ENCODE data around the gene LRGUK.
A peak's percentile ranks its signal among the peaks of the same experiment; 100 is the strongest.

The LRGUK gene

DNA sequence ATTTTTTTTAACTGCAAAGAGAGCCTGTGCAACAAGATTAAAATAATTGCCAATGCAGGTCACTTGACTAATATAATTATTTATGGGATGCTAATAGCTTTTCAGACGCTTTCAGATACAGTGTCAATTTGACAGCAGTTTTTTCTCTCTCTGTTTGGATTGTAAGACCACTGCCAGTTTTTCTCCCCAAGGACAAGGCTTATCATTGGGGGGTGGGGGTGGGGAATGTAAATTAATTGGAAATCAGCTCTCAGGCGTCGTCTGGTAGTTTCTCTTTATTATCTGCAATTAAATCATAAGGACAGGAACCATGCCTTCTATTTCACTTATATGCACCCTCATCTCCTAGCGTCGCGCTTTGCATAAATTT is 559 bp upstream of the LRGUK start:
- DNase-seq, result no peak

DNA sequence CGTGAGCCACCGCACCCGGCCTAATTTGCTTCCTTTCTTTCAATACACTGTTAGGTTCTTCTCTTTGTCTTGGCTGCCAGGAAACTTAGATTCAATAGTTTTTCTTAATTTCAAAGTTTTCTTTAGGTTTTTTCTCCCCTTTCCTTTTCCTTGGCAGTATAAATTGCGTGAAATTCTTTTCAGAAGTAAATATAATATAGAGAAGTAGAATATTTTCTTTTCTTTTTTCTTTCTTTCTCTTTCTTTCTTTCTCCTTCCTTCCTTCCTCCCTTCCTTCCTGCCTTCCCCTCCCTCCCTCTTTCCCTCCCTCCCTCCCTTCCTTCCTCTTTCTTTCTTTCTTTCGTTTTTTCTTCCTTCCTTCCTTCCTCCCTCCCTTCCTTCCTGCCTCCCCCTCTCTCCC is 1.7 kb downstream of the LRGUK start:
- DNase-seq, result no peak

DNA sequence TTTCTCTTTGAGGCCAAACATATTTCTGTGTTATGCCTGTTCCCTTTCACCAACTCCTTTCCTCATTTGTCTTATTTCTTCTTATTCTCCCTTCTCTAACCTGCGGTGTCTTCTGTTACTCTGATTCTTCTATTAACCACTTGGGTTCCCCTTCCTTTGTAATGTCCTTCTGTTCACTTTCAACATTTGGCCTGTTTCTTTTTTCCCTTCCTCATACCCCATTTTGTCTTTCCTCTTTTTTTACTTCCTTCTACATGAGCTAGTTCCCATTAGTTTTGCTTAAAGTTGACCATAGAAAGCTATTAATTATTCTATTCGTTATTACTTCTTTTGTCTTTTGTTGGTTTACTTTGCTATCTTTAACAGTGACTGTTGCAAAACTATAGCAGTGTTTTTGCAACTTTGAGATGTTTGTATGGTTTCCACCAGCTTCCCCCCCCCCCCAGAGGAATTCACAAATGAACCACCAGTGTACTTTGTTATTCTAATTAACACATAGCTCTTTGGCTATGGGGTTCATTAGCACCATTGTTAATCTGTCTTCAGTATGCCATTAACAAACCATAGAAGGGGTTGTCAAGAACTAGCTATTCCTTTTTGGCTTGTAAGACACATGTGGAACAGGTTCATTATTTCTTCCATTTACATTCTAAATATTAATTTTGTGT is 2.9 kb downstream of the LRGUK start:
- no peak for DNase-seq

DNA sequence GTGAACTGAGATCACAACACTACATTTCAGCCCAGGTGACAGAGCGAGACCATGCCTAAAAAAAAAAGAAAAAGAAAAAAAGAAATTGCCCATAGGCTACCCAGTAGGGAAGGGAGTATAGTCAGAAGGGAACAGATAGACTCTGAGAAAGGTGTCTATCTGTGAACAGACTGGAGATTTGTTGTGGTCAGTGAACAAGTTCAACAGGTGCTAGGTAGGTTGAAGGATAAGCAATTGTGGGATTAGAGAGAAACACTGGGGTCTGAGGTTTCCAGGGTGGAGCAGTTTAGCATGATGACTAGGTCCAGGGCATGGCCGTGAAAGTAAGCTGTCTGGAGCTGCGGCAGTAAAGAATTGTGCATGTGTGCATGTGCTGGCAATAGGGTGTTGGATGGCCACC is 6.9 kb downstream of the LRGUK start:
- DNase-seq, result no peak

DNA sequence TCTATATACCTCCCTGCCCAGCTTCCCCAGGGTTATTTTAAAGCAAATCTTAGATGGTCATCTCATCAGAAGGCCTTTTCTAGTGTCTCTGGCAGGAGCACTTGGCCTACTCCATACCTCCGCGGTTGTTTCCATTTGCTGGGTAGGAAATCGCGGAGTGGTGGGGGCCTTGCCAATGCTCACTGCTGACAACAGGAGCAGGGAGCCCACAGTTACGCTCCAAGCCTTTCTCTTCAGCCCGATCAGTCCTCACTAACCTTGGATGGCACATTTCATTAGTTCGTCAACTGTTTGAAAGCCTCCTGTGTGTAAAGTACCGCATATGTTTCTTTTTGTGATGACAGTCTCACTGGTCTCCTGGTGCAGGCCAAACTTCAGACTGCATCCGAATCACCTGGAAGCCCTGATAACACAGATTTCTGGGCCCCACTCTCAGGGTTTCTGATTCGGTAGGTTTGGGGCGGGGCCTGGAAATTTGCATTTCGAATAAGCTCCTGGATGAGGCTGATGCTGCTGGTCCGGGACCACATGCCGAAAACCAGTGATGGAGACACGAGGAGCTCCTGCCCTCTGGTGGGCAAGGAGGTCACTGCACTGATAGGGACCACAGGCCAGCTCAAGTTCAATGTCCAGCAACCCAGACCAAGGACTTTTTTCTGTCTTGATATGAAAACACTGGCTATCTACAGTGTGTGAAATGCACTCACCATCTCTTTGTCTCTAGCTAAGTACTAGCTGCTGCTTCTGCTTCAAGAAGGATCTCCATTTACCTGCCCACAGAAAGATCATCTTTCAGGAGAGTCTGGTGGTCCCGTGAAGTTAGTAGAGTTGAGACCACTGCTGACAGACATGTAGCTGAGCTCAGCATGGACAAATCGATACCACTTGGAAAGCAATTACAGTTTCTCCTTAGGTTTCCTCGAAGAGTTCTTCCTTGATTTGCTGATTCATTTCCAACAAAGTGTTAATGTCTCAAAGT is 14.0 kb downstream of the LRGUK start:
- DNase-seq, result peak; percentile 38

DNA sequence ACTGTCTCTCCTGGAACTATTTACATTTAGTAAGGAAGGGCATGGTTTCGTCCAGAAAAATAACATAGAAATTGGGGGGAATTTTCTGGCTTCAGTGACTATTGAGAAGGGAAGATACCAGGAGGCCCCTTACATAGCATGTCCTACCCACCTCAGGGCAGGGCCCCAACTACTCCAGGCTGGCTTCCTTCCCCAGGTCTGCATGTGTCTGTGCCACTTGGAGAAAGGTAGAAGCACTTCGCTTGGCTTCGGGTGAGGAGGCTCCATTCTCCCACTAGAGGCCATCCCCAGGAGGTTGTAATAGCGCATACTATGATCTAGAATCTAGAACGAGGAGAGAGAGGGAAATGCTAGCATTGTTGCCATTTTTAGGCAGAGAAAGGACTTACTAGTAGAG is 14.7 kb downstream of the LRGUK start:
- no peak for DNase-seq

DNA sequence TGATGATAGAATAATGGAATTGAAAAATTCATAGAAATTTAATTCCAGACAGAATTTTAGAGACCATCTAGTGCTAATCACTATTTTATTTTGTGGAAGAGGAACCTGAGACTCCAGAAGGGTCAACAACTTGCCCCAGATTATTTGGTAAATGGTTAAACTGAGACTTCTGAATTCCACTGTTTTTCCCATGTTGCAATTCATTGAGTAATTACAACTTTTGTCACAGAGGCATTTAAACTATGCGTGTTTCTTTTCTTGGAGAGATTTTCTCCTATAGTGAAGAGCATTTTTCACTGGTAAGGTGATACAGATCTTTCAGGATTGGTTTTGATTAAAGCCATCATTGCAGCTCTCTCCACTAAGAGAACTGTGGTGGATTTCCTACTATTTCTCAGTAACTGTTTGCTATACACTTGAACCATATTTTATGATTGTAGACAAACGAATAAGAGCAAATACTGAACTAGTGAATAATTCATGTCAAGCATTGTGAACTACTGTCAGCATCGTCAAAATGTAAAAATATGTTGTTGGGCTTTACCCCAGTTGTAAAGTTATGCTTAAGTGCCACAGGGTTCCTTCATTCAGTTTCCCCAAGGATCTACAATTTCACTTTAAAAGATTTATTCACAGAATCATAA is 26.5 kb downstream of the LRGUK start:
- DNase-seq, result no peak

DNA sequence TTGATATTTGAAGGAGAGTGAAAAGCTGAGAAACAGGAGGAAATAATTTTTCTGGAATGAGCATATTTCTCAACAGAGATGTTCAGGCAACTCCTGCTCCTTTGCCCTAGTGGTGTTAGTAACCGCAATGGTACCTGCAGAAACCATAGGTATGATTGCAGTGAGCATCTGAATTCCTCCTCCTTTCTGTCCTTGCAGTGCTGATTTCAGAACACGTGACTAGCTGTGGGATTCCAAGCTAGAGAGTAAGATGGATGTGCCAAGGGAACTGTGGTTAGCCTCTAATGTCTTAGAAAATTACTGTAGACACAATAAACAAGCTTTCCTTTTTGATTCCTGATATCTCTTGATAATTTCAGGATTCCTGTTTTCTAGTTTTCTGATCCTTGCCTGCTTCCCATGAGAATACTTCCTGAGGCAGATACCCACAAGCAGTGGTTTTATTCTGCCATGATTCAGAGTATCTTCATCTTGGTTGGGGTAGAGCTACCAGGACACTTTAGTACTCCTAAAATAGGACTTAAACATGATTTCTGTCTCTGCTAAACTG is 27.5 kb downstream of the LRGUK start:
- DNase-seq, result no peak

DNA sequence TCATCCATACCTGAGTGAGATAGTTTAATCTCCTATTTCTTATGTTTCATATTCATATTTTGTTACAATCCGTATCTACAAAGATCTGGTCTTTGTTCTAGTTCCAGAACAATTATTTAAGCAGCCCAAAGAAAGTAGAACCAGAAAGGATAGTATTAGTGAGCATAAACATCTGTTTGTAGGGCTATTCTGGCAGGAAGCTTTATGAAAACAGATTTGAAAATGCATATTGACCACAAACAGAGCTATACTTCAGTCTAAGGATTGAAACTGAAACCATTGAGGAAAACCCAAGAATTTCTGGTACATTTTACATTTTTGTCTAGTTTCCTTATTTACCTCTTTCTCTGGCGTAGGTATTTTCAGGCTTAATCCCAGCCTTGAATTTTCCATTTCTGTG is 28.1 kb downstream of the LRGUK start:
- DNase-seq, result no peak

DNA sequence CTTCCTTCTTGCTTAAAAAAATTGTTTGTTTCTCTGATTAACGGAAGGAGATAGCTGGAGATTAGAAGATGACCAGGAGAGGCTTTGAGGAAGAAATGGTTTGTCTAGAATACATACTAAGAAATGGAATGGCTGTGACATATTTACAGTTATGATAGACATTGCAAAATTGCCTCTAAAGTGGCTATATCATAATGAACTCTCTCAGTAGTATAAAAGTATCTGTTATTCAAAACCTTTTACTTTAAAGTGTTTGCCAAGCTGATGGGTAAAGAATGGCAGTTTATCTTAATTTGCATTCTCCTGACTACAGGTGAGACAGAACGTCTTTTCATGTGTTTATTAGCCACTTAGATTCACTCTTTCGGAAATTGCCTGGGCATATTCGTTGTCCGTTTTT is 28.7 kb downstream of the LRGUK start:
- DNase-seq, result no peak

DNA sequence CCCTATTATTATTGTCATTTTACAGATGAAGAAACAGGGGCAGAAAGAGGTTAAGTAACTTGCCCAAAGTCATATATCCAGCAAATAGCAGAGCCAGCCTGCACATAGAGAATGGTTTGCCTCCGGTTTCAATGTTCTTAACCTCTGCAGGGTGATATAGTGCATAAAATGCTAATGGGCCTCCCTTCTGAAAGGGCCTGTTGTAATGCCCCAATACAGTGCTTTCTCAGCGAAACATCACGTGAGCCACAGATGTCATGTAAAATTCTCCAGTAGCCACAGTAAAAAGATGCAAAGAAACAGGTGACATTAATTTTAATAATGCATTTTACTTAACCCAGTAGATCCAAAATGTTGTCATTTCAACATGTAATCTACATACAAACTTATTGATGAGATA is 38.1 kb downstream of the LRGUK start:
- no peak for DNase-seq

DNA sequence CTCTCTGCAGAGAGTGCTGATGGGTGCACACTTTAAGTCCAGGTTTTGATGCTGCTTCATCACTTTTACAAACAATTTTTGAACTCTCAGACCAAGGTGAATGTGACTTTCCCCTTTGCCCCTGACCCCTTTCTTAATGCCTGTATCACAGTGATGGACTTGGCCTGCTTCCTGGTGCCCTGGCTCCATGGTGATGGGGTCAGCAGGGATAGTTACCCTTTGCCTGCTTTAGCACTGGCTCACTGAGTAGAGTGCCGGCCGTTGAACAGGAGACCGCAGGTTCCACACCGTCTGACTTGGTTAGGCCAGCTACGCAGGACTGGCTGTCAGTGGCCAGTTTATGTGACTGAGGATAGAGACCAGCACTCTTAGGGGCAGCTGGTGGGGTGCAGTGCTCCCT is 40.1 kb downstream of the LRGUK start:
- DNase-seq, result no peak

DNA sequence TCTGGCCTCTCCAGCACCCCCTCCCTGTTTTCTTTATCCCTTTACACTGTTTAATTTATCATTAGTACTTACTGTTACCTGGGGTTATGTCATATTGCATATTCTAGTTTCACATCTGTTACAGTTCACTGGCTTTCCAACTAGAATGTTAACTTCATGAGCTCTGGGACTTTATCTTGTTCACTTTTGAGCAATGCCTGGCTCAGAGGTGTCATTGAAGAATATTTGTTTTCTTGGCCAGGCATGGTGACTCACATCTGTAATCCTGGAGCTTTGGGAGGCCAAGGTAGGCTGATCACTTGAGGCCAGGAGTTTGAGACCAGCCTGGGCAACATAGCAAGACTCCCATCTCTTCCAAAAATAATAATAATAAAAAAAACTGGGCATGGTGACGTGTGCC is 40.7 kb downstream of the LRGUK start:
- DNase-seq, result no peak

DNA sequence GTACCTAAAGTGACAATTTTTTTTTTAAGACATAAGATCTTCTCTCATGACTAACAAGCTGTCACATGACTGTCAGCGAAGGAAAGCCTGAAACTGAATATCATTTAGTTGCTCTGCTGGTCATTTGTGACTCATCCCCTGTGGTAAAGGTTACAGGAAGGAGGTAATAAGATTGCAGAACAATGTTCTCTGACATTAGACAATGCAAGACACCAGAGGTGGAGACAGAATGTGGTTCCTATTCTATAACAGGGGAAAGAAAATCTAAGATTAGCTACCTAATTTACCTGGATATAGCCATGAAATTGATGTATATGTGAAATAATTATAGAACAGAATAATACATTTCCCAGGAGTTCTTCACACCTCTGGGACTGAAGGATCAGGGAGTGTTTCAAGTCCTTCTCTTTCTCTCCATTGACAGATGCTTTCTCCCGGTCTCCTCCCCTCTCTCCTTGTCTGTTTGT is 47.7 kb downstream of the LRGUK start:
- DNase-seq, result no peak

DNA sequence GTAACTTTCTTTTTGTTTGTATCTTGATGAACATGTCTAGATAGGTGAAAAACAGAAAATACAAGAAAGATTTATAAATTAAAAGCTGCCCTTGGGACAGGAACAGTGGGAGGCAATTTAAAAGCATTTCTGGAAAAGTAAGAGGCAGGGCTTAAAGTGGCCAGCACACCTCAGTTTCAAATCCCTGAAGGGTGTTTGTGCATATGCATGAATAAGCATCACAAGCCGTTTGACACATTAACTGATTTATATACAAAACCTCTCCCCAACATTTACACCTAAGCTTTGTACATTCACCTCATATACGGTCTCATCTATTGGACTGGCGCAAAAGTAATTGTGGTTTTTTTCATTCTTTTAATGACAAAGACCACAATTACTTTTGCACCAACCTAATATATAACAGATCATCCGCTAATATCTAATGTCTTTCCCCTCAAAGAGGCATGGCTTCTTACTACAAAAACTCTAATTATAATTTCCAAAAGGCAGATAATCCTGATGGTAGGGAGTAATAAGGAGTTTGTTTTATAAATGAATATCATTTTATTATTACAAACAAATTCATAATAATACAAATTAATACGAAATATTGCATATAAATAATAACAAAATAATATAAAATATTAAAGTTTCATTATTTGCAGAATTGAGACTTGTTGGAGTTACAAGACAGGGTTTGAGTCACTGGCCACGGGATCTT is 48.3 kb downstream of the LRGUK start:
- no peak for DNase-seq

DNA sequence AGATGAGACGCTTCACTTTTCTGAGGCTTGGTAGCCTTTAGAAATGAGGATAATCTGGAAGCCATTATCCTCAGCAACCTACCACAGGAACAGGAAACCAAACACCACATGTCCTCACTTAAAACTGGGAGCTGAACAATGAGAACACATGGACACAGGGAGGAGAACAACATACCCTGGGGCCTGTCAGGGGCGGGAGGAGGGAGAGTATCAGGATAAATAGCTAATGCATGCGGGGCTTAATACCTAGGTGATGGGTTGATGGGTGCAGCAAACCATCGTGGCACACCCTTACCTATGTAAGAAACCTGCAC is 48.9 kb downstream of the LRGUK start:
- no peak for DNase-seq

DNA sequence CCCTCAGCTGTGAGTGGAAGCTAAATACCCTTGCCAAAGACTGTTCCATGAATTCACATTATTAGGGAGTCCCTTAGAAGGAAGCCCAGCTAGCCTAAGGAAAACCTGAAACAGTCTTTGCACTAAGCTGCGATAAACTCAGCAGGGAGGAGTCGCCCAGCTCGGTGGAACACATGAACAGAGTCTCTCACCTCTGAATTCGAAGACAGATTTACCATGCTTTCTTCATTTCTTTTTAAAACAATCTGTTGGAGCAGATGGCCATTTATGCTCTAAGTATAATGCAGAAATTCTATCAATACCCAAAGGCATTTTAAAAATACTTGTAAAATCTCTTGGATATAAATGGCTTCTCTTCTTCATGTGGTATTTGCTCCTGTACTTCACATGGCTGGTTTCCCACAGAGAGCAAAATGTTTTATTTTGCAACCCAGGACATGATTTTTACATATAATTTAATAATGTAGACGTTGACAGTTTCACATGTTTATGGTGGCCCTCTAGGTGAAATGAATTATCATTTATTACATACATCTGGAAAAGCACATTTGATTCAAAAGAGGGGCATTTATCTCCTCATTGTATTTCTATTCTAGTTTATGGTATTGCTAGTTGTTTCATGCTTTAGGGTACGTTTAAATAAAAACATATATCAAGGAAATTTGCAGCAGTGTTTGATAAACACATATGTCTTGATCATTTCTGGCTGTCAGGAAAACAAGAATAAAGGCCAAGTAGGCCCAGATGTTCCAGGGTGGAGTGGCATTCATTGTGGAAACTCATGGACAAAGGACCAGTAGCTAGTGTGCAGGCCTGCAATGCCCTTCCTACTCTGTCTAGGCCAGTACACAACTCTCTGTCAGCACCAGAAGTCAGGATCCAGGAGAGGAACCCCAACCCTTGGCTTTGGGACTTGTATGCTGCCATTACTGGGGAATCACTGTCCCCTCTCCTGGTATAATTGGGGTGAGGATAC is 52.2 kb downstream of the LRGUK start:
- no peak for DNase-seq

DNA sequence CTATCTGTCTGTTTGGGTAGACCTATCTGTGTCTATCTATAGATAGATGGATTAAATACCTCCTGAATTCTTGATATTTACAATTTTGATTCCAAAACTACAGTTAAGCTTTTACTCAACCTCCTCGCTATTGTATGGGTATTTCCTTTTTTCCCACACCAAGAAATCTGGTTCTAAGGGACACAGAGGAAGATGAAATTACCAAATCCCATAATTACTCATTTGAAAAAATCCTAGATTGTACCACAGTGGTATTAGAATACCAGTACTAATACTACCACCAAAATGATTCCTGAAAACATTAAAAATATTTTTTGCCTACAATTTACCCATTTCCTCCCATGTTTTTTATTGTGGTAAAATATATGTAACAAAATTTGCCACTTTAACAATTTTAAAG is 53.2 kb downstream of the LRGUK start:
- DNase-seq, result no peak

DNA sequence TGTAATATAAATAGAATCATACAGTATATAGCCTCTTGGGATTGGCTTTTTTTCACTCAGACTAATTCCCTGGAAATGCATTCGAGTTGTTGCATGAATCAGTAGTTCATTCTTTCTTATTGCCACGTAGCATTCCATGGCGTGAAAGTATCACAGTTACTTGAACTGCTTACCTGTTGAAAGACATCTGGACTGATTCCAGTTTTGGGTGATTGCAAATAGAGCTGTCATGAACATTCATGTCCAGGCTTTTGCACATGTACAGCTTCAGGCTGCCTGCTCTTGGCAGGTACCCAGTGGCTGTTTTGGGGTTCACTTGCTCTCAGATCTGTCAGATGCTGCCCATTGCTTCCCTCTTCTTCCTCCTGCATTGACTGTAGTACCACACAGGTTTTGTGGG is 54.9 kb downstream of the LRGUK start:
- DNase-seq, result no peak

DNA sequence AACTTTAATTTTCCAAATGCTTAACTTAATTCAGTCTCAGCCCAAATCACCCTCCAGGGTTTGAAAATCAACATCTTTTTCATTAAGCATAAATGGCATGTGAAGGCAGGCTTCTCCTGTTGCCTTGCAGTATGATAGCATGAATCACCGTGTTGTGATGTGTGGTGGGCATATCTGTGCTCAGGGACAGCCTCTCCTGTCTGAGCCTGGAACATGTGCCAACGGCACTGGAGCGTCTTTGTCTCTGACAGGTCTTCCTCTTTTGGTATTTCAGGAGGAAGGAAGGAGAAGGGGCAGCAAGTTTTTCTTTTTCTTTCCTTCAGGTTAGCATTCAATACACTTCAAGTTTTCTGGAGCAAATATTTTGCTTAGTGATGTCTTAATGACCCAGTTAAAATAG is 57.6 kb downstream of the LRGUK start:
- no peak for DNase-seq

DNA sequence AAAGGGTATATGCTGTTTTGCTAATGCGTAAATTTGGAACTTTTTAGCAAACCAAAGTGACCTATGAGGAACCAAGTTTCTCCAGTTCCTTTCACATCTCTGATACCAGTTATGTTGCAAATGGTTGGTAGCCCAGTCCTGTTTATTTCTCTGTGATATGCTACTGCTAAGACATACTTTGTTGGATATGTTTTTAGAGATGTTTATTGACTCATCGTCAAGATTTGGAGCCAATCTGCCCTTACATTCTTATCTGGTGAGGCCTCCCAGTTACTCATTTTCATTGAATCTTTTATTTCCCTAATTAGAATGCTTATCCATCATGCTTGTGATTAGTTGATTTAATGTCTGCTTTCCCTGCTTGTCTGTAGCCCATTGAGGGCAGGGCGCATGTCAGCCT is 58.9 kb downstream of the LRGUK start:
- no peak for DNase-seq

DNA sequence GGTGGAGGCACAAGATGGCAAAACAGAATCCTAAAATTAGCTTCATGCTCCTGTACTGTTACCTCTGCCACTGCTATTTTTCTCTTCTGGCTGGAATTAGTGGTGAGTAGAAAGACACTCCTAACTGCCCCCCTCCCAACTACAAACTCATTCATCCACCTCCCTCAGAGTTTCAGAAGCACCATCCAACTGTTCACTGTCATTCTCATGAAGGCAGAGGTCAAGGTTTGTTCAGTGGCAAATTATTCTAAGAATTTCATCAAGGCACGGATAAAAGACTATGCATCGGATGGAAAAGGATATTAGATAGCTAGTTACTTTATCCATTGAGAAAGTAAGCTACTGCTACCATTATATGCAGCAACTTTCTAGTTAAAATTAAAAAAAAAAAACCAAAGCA is 59.7 kb downstream of the LRGUK start:
- no peak for DNase-seq

All from CD4-positive, alpha-beta T cell treated with Interleukin-12 subunit alpha and Interleukin-12 subunit beta, for 1 hour (primary cell).